ENCODE measurements around the gene RAB7A. TPM values are rescaled to one million over a fixed set of nuclear protein-coding genes. Genes with fewer than 3 reads are reported as not detected.

Gene RAB7A
- total RNA-seq, 1 donor from 2014 or later, result 319 TPM

DNA sequence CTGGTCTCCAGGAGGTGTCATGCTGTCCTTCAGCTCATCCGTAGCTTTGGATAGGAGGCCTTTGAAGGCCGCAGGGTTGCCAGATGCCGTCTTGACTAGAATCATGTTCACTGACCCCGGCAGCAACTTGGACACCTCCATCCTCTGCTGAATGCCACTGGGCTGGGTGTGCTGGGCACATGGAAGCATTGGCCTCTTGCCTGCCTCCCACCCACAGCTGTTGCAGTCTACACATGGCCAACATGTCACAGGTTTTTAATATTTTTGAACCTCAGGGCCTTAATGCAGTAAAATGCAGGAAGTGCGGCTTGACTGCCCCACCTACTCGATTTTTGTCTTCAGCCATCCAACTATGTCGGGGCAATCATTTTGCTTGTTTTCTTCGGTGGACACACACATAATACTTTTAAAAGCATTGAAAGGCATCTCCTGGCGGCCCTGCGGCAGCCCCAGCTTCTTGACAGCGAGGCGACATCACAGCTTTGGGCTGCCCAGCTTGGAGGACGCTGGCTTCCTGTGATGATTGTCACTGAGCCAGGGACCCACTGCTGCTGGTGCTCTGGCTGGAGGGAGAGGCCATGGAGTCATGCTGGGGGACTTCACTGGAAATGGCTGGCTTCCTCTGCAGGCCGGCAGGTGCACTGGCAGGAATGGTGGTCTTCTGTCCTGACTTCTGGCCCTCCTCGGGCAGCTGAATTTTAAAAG, 121.8 kb downstream of the RAB7A start:
- Histone ChIP-seq H3K27ac (ENCODE audit: low read depth, low read length) (no peak overlapping the region), H3K4me2 (ENCODE audit: low read length) (no peak overlapping the region), H2AFZ (ENCODE audit: low read depth, low read length) (no peak overlapping the region), H3K27me3 (ENCODE audit: insufficient read depth, low read length) (no peaks in the 10 kb centered on the region), H3K9me3 (ENCODE audit: insufficient read depth, low read depth, low read length) (no peaks in the 10 kb centered on the region), H4K20me1 (ENCODE audit: insufficient read depth, low read length) (no peaks in the 10 kb centered on the region), H3K36me3 (ENCODE audit: insufficient read depth, low read length) (no peaks in the 10 kb centered on the region), H3K79me2 (ENCODE audit: insufficient read depth, low read length) (no peaks in the 10 kb centered on the region), H3K4me3 (ENCODE audit: insufficient read depth, low read depth, low read length) (no peak overlapping the region), H3K4me1 (ENCODE audit: insufficient read depth, low read length) (peaks cover 6% of the 10 kb centered on the region), H3K9ac (ENCODE audit: low read length) (no peak overlapping the region)
- H3K27ac Mint-ChIP-seq (ENCODE audit: unreplicated experiment), result no peak overlapping the region
- FAIRE-seq (no peak), DNase-seq (ENCODE audit: low read depth) (no peak)
- peaks cover 9% of the 10 kb centered on the region for H3K27me3 Mint-ChIP-seq (ENCODE audit: low read depth, unreplicated experiment)
- no peak for TF ChIP-seq EZH2 (IDR thresholded peaks at IDR 0.05; ENCODE audit: insufficient read depth, low read length)
- TF ChIP-seq, protein P1, sequence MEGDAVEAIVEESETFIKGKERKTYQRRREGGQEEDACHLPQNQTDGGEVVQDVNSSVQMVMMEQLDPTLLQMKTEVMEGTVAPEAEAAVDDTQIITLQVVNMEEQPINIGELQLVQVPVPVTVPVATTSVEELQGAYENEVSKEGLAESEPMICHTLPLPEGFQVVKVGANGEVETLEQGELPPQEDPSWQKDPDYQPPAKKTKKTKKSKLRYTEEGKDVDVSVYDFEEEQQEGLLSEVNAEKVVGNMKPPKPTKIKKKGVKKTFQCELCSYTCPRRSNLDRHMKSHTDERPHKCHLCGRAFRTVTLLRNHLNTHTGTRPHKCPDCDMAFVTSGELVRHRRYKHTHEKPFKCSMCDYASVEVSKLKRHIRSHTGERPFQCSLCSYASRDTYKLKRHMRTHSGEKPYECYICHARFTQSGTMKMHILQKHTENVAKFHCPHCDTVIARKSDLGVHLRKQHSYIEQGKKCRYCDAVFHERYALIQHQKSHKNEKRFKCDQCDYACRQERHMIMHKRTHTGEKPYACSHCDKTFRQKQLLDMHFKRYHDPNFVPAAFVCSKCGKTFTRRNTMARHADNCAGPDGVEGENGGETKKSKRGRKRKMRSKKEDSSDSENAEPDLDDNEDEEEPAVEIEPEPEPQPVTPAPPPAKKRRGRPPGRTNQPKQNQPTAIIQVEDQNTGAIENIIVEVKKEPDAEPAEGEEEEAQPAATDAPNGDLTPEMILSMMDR (IDR thresholded peaks at IDR 0.05; ENCODE audit: insufficient read depth, low read depth, low read length), result no peak
- peaks cover 8% of the 10 kb centered on the region for H3K36me3 Mint-ChIP-seq (ENCODE audit: low read depth, unreplicated experiment)
- no peak overlapping the region for H3K4me3 Mint-ChIP-seq (ENCODE audit: unreplicated experiment)
- peaks cover 3% of the 10 kb centered on the region for H3K4me1 Mint-ChIP-seq (ENCODE audit: low read depth, unreplicated experiment)
- H3K9me3 Mint-ChIP-seq (ENCODE audit: unreplicated experiment), result no peaks in the 10 kb centered on the region

DNA sequence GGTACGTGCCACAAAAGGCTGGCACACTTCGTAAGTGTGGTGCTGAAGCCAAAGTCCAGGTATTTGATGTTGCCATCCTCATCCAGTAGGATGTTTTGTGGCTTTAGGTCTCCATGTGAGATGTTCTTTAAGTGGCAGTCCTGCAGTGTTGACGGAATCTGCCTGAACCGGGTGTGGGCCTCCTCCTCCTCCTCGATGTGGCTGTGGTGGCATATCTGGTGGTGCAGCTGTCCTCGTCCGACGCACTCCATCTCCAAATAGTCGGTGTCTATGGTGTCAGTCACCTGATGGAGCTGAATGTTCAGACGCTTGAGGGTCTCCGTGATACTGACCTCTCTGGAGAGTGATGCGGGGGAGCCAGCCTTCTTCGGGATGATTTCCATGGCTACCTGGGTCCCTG, 123.0 kb downstream of the RAB7A start:
- Histone ChIP-seq H2AFZ (ENCODE audit: low read depth, low read length) (no peak overlapping the region), H3K36me3 (ENCODE audit: insufficient read depth, low read length) (no peaks in the 10 kb centered on the region), H3K9me3 (ENCODE audit: insufficient read depth, low read depth, low read length) (peaks cover under 1% of the 10 kb centered on the region), H3K4me2 (ENCODE audit: low read length) (no peak overlapping the region), H3K27me3 (ENCODE audit: insufficient read depth, low read length) (no peaks in the 10 kb centered on the region), H3K4me3 (ENCODE audit: insufficient read depth, low read depth, low read length) (no peak overlapping the region), H3K79me2 (ENCODE audit: insufficient read depth, low read length) (no peaks in the 10 kb centered on the region), H3K9ac (ENCODE audit: low read length) (no peak overlapping the region), H3K27ac (ENCODE audit: low read depth, low read length) (no peak overlapping the region), H4K20me1 (ENCODE audit: insufficient read depth, low read length) (no peaks in the 10 kb centered on the region), H3K4me1 (ENCODE audit: insufficient read depth, low read length) (peaks cover 6% of the 10 kb centered on the region)
- Mint-ChIP-seq H3K27ac (ENCODE audit: unreplicated experiment) (no peak overlapping the region), H3K9me3 (ENCODE audit: unreplicated experiment) (peaks cover 2% of the 10 kb centered on the region), H3K4me3 (ENCODE audit: unreplicated experiment) (no peak overlapping the region), H3K4me1 (ENCODE audit: low read depth, unreplicated experiment) (peaks cover 3% of the 10 kb centered on the region), H3K27me3 (ENCODE audit: low read depth, unreplicated experiment) (peaks cover 9% of the 10 kb centered on the region), H3K36me3 (ENCODE audit: low read depth, unreplicated experiment) (peaks cover 4% of the 10 kb centered on the region)
- no peak for TF ChIP-seq EZH2 (IDR thresholded peaks at IDR 0.05; ENCODE audit: insufficient read depth, low read length)
- TF ChIP-seq, protein P1 (IDR thresholded peaks at IDR 0.05; ENCODE audit: insufficient read depth, low read depth, low read length), result no peak
- no peak for FAIRE-seq
- DNase-seq (ENCODE audit: low read depth), result no peak

DNA sequence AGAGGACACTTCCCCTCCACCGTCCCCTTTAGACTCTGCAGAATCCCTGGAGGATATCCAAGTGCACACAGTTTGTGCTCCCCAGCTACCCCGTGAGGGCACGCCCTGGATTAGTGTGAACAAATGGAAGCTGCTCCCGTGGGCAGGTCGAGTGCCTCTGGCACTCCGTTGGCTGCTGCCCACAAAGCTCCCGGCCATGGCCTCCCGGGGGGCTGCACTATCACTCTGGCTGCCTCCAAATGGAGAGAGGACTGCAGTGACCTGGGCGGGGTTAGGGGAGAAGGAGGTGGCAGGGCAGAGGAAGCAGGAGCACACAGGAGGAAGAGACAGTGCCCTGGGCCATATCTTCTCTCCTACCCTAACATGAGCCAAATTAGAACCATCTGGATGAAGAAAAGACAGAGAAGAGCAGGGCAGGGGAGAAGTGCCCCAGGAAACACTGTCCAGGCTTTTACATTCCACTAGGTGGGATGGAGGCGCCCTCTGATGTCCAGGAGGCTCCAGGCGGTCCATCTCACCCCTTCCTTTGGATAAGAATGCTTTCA, 124.0 kb downstream of the RAB7A start:
- Histone ChIP-seq H3K27ac (ENCODE audit: low read depth, low read length) (no peak overlapping the region), H4K20me1 (ENCODE audit: insufficient read depth, low read length) (no peaks in the 10 kb centered on the region), H3K79me2 (ENCODE audit: insufficient read depth, low read length) (no peaks in the 10 kb centered on the region), H3K27me3 (ENCODE audit: insufficient read depth, low read length) (no peaks in the 10 kb centered on the region), H3K4me1 (ENCODE audit: insufficient read depth, low read length) (peaks cover 6% of the 10 kb centered on the region), H3K9ac (ENCODE audit: low read length) (no peak overlapping the region), H2AFZ (ENCODE audit: low read depth, low read length) (no peak overlapping the region), H3K4me3 (ENCODE audit: insufficient read depth, low read depth, low read length) (no peak overlapping the region), H3K36me3 (ENCODE audit: insufficient read depth, low read length) (no peaks in the 10 kb centered on the region), H3K4me2 (ENCODE audit: low read length) (no peak overlapping the region), H3K9me3 (ENCODE audit: insufficient read depth, low read depth, low read length) (peaks cover 5% of the 10 kb centered on the region)
- no peak overlapping the region for H3K27ac Mint-ChIP-seq (ENCODE audit: unreplicated experiment)
- TF ChIP-seq, protein P1 (IDR thresholded peaks at IDR 0.05; ENCODE audit: insufficient read depth, low read depth, low read length), result no peak
- peaks cover 11% of the 10 kb centered on the region for H3K36me3 Mint-ChIP-seq (ENCODE audit: low read depth, unreplicated experiment)
- no peak overlapping the region for H3K4me3 Mint-ChIP-seq (ENCODE audit: unreplicated experiment)
- no peak for DNase-seq (ENCODE audit: low read depth)
- H3K9me3 Mint-ChIP-seq (ENCODE audit: unreplicated experiment), result peaks cover 11% of the 10 kb centered on the region
- H3K27me3 Mint-ChIP-seq (ENCODE audit: low read depth, unreplicated experiment), result peaks cover 8% of the 10 kb centered on the region
- peaks cover 3% of the 10 kb centered on the region for H3K4me1 Mint-ChIP-seq (ENCODE audit: low read depth, unreplicated experiment)
- FAIRE-seq, result no peak

Measured in astrocyte (in vitro differentiated cells and primary cell).